Endodermal cell (in vitro differentiated cells): ENCODE results near the gene KRTAP10-2. TPM values are rescaled to one million over a fixed set of nuclear protein-coding genes. Genes with fewer than 3 reads are reported as not detected.

Experiments used
- DNase-seq: peaks from one replicate; pipeline ENCODE4 v3.0.0-alpha.2; 2017
- H3K27ac ChIP-seq: 2 replicates; pipeline ENCODE4 v1.5.1; 2013; ENCODE audit warnings: mild to moderate bottlenecking, low read depth, low read length, moderate library complexity
- H3K27me3 ChIP-seq: 2 replicates; pipeline ENCODE4 v1.6.1; 2013; ENCODE audit warnings: mild to moderate bottlenecking, low read length, moderate library complexity; ENCODE audit not compliant: insufficient read depth, control insufficient read depth, poor library complexity, severe bottlenecking
- H3K36me3 ChIP-seq: 2 replicates; pipeline ENCODE4 v1.7.0; 2013; ENCODE audit warnings: mild to moderate bottlenecking, low read length, moderate library complexity; ENCODE audit not compliant: control insufficient read depth, insufficient read depth
- H3K4me1 ChIP-seq: one replicate; pipeline ENCODE4 v1.7.0; 2013; ENCODE audit warnings: low read length; ENCODE audit not compliant: control insufficient read depth, insufficient read depth
- H3K4me3 ChIP-seq: 2 replicates; pipeline ENCODE4 v1.5.1; 2013; ENCODE audit warnings: mild to moderate bottlenecking, low read length, moderate library complexity
- H3K9ac ChIP-seq: 2 replicates; pipeline ENCODE4 v1.6.1; 2013; ENCODE audit warnings: mild to moderate bottlenecking, low read length, moderate library complexity; ENCODE audit not compliant: poor library complexity, severe bottlenecking; ENCODE audit errors: extremely low read depth
- H3K9me3 ChIP-seq: 2 replicates; pipeline ENCODE4 v1.6.1; 2013; ENCODE audit warnings: mild to moderate bottlenecking, low read length, moderate library complexity; ENCODE audit not compliant: control insufficient read depth
- H3K27ac Mint-ChIP-seq: 2 replicates; pipeline ENCODE4 v1.8.0; 2020; ENCODE audit warnings: mixed read lengths
- H3K27me3 Mint-ChIP-seq: 2 replicates; pipeline ENCODE4 v1.8.0; 2021; ENCODE audit warnings: mild to moderate bottlenecking, mixed read lengths; ENCODE audit not compliant: insufficient read depth
- H3K36me3 Mint-ChIP-seq: 2 replicates; pipeline ENCODE4 v1.8.0; 2020; ENCODE audit warnings: low read depth, mixed read lengths
- H3K4me1 Mint-ChIP-seq: 2 replicates; pipeline ENCODE4 v1.8.0; 2020; ENCODE audit warnings: mixed read lengths
- H3K4me3 Mint-ChIP-seq: 2 replicates; pipeline ENCODE4 v1.8.0; 2020; ENCODE audit warnings: mild to moderate bottlenecking, moderate library complexity, mixed read lengths
- H3K9me3 Mint-ChIP-seq: 2 replicates; pipeline ENCODE4 v1.8.0; 2020; ENCODE audit warnings: mild to moderate bottlenecking, mixed read lengths
- WGBS, 2 experiments: methylation state at CpG; one replicate each; pipeline versions ENCODE4 v1.1.5 to v1.1.7; 2013; ENCODE audit warnings: missing lambda C conversion rate in 2 of 2, mixed read lengths in 1 of 2; ENCODE audit not compliant: insufficient coverage in 1 of 2, insufficient read length in 1 of 2; 5-methylcytosine and 5-hydroxymethylcytosine counted together
- total RNA-seq, 2 donors: library from RNA; stranded (reverse); fragmentation: NEBNext Ultra II Directional in 1 of 2; extraction: Animal tissue kit (Norgen Biotek cat#: 25700) in 1 of 2; gene quantifications; 2 replicates in 1 of 2; 3 replicates in 1 of 2; pipeline ENCODE4 v1.2.1, GENCODE V29; 2021
- TF ChIP-seq, protein P1 (sequence below): fragments of 200-600 bp; sonication (generic); conservative IDR thresholded peaks from 2 replicates; pipeline ENCODE4 v1.5.0; 2021; ENCODE audit warnings: antibody characterized with exemption, mild to moderate bottlenecking

Gene KRTAP10-2
- total RNA-seq, 2 donors from 2014 or later: not detected

DNA sequence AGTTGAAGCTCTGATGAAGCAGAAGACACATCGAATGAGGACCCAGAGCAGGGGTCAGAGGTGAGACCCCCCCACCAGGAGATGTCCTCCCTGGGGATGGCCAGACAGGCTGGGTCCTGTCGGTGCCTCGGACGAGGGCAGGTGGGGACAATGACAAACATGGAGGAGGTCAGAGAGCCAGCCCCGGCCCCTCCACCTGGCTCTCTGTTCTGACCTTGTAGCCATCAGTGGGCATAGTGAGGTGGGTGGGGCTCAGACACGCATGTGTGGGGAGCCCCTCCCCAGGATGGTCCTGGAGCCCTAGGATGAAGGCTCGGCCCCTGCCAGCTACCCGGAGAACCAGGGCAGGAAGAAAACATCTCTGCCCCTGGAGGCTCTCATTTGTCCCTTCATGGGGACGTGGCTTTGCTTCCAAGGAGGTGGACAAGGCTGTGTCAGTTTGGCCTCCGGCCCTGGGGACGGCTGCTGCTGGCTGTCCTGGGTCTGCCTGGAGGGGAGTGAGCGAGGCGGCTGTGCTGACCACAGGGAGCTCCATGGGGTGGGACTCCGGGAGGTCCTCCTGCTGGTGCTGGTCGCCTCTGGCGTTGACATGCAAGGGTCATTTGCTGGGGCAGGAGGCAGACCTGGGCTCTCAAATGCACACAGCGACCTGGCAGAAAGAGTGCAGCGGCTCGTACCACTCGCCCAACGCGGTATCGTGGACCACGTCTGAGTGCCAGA, 38.4 kb upstream of the KRTAP10-2 start:
- Mint-ChIP-seq H3K27ac (no peak overlapping the region), H3K9me3 (peaks cover 6% of the 10 kb centered on the region)
- no peak overlapping the region for H3K9ac ChIP-seq

DNA sequence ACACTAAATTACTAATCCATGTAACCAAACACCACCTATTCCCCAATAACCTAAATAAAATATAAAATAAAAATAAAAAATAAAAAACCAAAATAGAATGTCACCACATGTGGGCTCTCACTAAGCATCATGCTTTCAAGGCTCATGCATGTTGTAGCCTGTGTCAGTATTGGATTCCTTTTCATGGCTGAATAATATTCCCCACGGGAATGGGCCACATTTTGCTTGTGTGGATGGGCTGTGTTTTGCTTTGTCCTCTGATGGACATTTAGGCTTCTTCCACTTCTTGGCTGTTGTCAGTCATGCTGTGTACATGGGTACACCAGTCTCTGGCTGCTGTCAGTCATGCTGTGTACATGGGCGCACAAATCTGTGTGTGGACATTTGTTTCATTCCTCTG, 37.8 kb upstream of the KRTAP10-2 start:
- Histone ChIP-seq H3K4me1 (no peaks in the 10 kb centered on the region), H3K4me3 (no peak overlapping the region), H3K9ac (no peak overlapping the region), H3K27ac (no peak overlapping the region), H3K9me3 (no peaks in the 10 kb centered on the region), H3K27me3 (no peaks in the 10 kb centered on the region), H3K36me3 (no peaks in the 10 kb centered on the region)
- H3K36me3 Mint-ChIP-seq: no peaks in the 10 kb centered on the region
- TF ChIP-seq, protein P1, sequence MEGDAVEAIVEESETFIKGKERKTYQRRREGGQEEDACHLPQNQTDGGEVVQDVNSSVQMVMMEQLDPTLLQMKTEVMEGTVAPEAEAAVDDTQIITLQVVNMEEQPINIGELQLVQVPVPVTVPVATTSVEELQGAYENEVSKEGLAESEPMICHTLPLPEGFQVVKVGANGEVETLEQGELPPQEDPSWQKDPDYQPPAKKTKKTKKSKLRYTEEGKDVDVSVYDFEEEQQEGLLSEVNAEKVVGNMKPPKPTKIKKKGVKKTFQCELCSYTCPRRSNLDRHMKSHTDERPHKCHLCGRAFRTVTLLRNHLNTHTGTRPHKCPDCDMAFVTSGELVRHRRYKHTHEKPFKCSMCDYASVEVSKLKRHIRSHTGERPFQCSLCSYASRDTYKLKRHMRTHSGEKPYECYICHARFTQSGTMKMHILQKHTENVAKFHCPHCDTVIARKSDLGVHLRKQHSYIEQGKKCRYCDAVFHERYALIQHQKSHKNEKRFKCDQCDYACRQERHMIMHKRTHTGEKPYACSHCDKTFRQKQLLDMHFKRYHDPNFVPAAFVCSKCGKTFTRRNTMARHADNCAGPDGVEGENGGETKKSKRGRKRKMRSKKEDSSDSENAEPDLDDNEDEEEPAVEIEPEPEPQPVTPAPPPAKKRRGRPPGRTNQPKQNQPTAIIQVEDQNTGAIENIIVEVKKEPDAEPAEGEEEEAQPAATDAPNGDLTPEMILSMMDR: no peak
- H3K9me3 Mint-ChIP-seq: peaks cover 6% of the 10 kb centered on the region
- 83 to 94% methylated on average over 1 to 2 of the region's 2 CpGs for WGBS, 2 experiments
- no peak overlapping the region for H3K27ac Mint-ChIP-seq
- H3K27me3 Mint-ChIP-seq: peaks cover 1% of the 10 kb centered on the region
- peaks cover 9% of the 10 kb centered on the region for H3K4me1 Mint-ChIP-seq
- no peak for DNase-seq
- no peak overlapping the region for H3K4me3 Mint-ChIP-seq

More for the DNA sequence above, 38.4 kb upstream of the KRTAP10-2 start:
- Mint-ChIP-seq H3K27me3 (peaks cover 1% of the 10 kb centered on the region), H3K36me3 (no peaks in the 10 kb centered on the region), H3K4me1 (peaks cover 9% of the 10 kb centered on the region), H3K4me3 (no peak overlapping the region)
- Histone ChIP-seq H3K9me3 (no peaks in the 10 kb centered on the region), H3K36me3 (no peaks in the 10 kb centered on the region), H3K4me1 (no peaks in the 10 kb centered on the region), H3K27me3 (no peaks in the 10 kb centered on the region), H3K27ac (no peak overlapping the region), H3K4me3 (no peak overlapping the region)
- TF ChIP-seq, protein P1: no peak
- WGBS, 2 experiments: 92 to 93% methylated on average over 19 to 24 of the region's 24 CpGs
- DNase-seq: peak; percentile 48

DNA sequence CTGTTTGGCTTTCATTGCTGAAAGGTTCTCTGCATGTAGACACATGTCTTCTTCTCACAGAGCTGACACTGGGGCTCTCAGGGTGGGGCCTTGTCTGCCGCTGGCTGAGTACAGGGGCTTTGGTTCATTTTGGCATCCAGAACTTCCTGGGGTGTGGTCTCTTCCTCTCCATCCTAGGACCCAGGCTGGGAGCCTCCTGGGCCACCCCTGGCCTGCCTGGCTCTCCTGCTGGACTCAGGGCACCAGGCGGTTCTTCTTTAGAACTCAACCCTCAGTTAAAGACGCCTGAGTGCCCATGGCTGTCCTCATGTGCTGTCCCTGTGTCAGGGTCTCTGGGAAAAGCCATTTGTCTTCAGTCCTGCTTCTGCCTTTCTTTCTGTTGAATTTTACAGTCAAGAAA, 34.6 kb upstream of the KRTAP10-2 start:
- Histone ChIP-seq H3K4me1 (no peaks in the 10 kb centered on the region), H3K4me3 (no peak overlapping the region), H3K9me3 (peaks cover 9% of the 10 kb centered on the region), H3K27ac (no peak overlapping the region), H3K9ac (no peak overlapping the region), H3K27me3 (no peaks in the 10 kb centered on the region), H3K36me3 (no peaks in the 10 kb centered on the region)
- 84 to 100% methylated on average over 3 of the region's 3 CpGs for WGBS, 2 experiments
- H3K27ac Mint-ChIP-seq: no peak overlapping the region
- no peaks in the 10 kb centered on the region for H3K36me3 Mint-ChIP-seq
- peaks cover 3% of the 10 kb centered on the region for H3K27me3 Mint-ChIP-seq
- H3K4me1 Mint-ChIP-seq: peaks cover 5% of the 10 kb centered on the region
- TF ChIP-seq, protein P1: no peak
- no peak overlapping the region for H3K4me3 Mint-ChIP-seq
- DNase-seq: no peak
- H3K9me3 Mint-ChIP-seq: peaks cover 17% of the 10 kb centered on the region
